CD4-positive, alpha-beta T cell (primary cell): Measurements from ENCODE around the gene SPATA19. TPM values are rescaled to one million over a fixed set of nuclear protein-coding genes. Genes with fewer than 3 reads are reported as not detected.

Experiments used
- ATAC-seq: fragments of 200-7000 bp; cut with Tn5 transposase; one replicate; pipeline ENCODE4 v1.10.0; 2022; ENCODE audit warnings: mild to moderate bottlenecking; ENCODE audit not compliant: poor library complexity
- CTCF ChIA-PET: fragments of 350-600 bp; sonication (Branson Sonifier 250); formaldehyde crosslinking; loops from one replicate; lab custom pipeline; 2021; ENCODE audit warnings: antibody characterized with exemption, inconsistent platforms; lab: Charles Lee
- POLR2A ChIA-PET: fragments of 350-600 bp; sonication (Branson Sonifier 250); formaldehyde crosslinking; loops from one replicate; lab custom pipeline; 2021; ENCODE audit warnings: antibody characterized with exemption, inconsistent platforms; lab: Charles Lee
- DNase-seq, 14 experiments: peaks; one replicate each; pipeline ENCODE4 v3.0.0-alpha.2; 2013 to 2020; ENCODE audit warnings: mixed read lengths in 2 of 14
- H3K27ac ChIP-seq, 2 donors: one replicate each; pipeline versions ENCODE4 v1.5.1 to v1.7.0; 2013; ENCODE audit warnings: low read length in 2 of 2, low read depth in 1 of 2, mild to moderate bottlenecking in 1 of 2
- H3K27me3 ChIP-seq, 2 experiments: 1 replicate in 1 of 2; 2 replicates in 1 of 2; pipeline versions ENCODE4 v1.6.1 to v1.7.0; 2013; ENCODE audit warnings: low read length in 2 of 2, control low read depth in 1 of 2, mild to moderate bottlenecking in 1 of 2, moderate library complexity in 1 of 2; ENCODE audit not compliant: insufficient read depth in 2 of 2, control insufficient read depth in 1 of 2
- H3K36me3 ChIP-seq: one replicate; pipeline ENCODE4 v1.6.1; 2013; ENCODE audit warnings: low read length, control low read depth; ENCODE audit not compliant: insufficient read depth
- H3K4me1 ChIP-seq: one replicate; pipeline ENCODE4 v1.6.1; 2013; ENCODE audit warnings: low read length, control low read depth; ENCODE audit not compliant: insufficient read depth
- H3K4me3 ChIP-seq: one replicate; pipeline ENCODE4 v1.5.1; 2013; ENCODE audit warnings: mild to moderate bottlenecking, low read length, moderate library complexity
- H3K9me3 ChIP-seq, 2 experiments: 1 replicate in 1 of 2; 2 replicates in 1 of 2; pipeline versions ENCODE4 v1.6.1 to v1.7.0; 2013; ENCODE audit warnings: low read length in 2 of 2, mild to moderate bottlenecking in 2 of 2, control low read depth in 1 of 2, moderate library complexity in 1 of 2; ENCODE audit not compliant: control insufficient read depth in 1 of 2, insufficient read depth in 1 of 2
- H3K27ac Mint-ChIP-seq: one replicate; pipeline ENCODE4 v1.8.0; 2020; ENCODE audit warnings: mixed read lengths
- H3K27me3 Mint-ChIP-seq: one replicate; pipeline ENCODE4 v1.8.0; 2021; ENCODE audit warnings: mixed read lengths
- H3K36me3 Mint-ChIP-seq: one replicate; pipeline ENCODE4 v1.8.0; 2021; ENCODE audit warnings: low read depth, mixed read lengths
- H3K4me1 Mint-ChIP-seq: one replicate; pipeline ENCODE4 v1.8.0; 2021; ENCODE audit warnings: low read depth, mixed read lengths
- H3K4me3 Mint-ChIP-seq: one replicate; pipeline ENCODE4 v1.8.0; 2020; ENCODE audit warnings: mild to moderate bottlenecking, mixed read lengths
- H3K9me3 Mint-ChIP-seq: one replicate; pipeline ENCODE4 v1.8.0; 2020; ENCODE audit warnings: mixed read lengths
- intact Hi-C, 2 experiments: fragments of 100-400 bp; cut with DNase I in 1 of 2; cut with micrococcal nuclease in 1 of 2; formaldehyde crosslinking; loops; one replicate each; pipeline versions ENCODE4 v1.15.1 to v1.9.0; 2023 to 2025; cut with DNase I, micrococcal nuclease
- total RNA-seq, 174 experiments: library from RNA in 2 of 174; stranded (reverse) in 2 of 174; gene quantifications; one replicate each; pipeline ENCODE4 v1.2.3 and lab custom pipeline; 2021 to 2026
- TF ChIP-seq, protein P1 (sequence below): fragments of 200-600 bp; IDR thresholded peaks from one replicate; pipeline ENCODE4 v1.8.0; 2022; ENCODE audit warnings: antibody characterized with exemption, mild to moderate bottlenecking

The SPATA19 gene
- total RNA-seq, 2 experiments from 2014 or later = not detected

DNA sequence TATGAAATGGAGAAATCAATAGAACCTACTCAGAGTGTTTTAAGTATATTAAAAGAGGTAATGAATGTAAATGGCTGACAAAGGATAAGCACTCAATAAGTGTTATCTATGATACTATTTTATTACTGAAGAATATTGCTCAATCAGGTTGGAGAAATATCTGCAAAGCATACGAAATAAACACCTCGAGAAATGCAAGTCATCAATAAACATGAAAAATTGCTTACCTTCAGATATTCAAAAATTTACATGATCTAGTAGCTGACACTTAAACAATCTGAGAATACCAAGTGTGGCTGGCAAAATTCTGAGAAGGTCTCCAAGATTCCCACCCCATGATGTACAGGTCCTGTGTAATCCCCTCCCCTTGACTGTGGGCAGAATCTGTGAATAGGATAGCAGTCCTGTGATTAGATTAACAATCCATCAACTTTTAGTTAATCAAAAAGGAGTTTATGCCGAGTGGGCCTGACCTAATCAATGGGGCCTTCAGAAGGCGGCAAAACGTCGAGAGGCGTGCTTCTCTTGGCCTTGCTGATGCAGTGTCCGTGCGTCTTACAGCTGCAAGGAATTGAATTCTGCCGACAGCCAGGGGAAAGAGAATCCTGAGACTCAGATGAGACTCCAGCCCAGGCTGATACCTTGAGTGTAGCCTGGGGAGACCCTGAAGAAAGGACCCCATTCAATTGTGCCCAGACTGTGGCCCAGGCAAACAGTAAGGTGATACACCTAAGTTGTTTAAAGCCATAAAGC is 49.1 kb downstream of the SPATA19 start:
- Histone ChIP-seq H3K27me3 (peaks cover 0 to 5% of the 10 kb centered on the region in 2 experiments), H3K9me3 (peaks cover 10 to 16% of the 10 kb centered on the region in 2 experiments), H3K4me3 (no peak overlapping the region), H3K4me1 (no peaks in the 10 kb centered on the region), H3K27ac (no peak overlapping the region), H3K36me3 (no peaks in the 10 kb centered on the region)
- POLR2A ChIA-PET = no interaction called here
- intact Hi-C loops = no loop called here
- CTCF ChIA-PET = no interaction called here
- no peak for DNase-seq
- no peak overlapping the region for H3K4me3 Mint-ChIP-seq
- peaks cover 8% of the 10 kb centered on the region for H3K9me3 Mint-ChIP-seq
- no peaks in the 10 kb centered on the region for H3K4me1 Mint-ChIP-seq
- no peak overlapping the region for H3K27ac Mint-ChIP-seq
- H3K36me3 Mint-ChIP-seq = no peaks in the 10 kb centered on the region
- TF ChIP-seq, protein P1, sequence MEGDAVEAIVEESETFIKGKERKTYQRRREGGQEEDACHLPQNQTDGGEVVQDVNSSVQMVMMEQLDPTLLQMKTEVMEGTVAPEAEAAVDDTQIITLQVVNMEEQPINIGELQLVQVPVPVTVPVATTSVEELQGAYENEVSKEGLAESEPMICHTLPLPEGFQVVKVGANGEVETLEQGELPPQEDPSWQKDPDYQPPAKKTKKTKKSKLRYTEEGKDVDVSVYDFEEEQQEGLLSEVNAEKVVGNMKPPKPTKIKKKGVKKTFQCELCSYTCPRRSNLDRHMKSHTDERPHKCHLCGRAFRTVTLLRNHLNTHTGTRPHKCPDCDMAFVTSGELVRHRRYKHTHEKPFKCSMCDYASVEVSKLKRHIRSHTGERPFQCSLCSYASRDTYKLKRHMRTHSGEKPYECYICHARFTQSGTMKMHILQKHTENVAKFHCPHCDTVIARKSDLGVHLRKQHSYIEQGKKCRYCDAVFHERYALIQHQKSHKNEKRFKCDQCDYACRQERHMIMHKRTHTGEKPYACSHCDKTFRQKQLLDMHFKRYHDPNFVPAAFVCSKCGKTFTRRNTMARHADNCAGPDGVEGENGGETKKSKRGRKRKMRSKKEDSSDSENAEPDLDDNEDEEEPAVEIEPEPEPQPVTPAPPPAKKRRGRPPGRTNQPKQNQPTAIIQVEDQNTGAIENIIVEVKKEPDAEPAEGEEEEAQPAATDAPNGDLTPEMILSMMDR = no peak
- no peak for ATAC-seq
- peaks cover 36% of the 10 kb centered on the region for H3K27me3 Mint-ChIP-seq

DNA sequence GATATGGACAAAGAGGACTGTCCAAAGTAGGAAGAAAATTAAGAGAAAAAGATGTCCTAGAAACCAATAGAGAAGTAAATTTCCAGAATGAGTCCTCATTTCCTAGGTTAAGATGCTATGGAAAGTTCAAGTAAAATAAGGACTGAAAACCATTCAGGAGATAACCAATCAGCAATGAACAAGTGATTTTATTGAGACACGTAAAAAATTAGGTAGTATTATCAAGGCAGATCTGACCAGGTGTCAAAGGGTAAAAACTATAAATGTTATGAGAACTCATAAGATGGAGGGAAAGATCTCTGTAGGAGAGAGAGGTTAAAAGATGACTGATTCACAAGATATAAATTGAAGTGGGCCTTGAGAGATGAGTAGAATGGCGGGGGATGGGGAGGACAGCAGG is 50.2 kb downstream of the SPATA19 start:
- Mint-ChIP-seq H3K4me1 (no peaks in the 10 kb centered on the region), H3K9me3 (peaks cover 8% of the 10 kb centered on the region), H3K36me3 (no peaks in the 10 kb centered on the region), H3K27me3 (peaks cover 48% of the 10 kb centered on the region), H3K4me3 (no peak overlapping the region), H3K27ac (no peak overlapping the region)
- Histone ChIP-seq H3K27ac (no peak overlapping the region), H3K36me3 (no peaks in the 10 kb centered on the region), H3K4me1 (no peaks in the 10 kb centered on the region), H3K27me3 (peaks cover 0 to 9% of the 10 kb centered on the region in 2 experiments), H3K9me3 (peaks cover 10 to 11% of the 10 kb centered on the region in 2 experiments), H3K4me3 (no peak overlapping the region)
- CTCF ChIA-PET = no interaction called here
- intact Hi-C loops = no loop called here
- DNase-seq = no peak
- POLR2A ChIA-PET = no interaction called here
- no peak for ATAC-seq
- TF ChIP-seq, protein P1 = no peak

DNA sequence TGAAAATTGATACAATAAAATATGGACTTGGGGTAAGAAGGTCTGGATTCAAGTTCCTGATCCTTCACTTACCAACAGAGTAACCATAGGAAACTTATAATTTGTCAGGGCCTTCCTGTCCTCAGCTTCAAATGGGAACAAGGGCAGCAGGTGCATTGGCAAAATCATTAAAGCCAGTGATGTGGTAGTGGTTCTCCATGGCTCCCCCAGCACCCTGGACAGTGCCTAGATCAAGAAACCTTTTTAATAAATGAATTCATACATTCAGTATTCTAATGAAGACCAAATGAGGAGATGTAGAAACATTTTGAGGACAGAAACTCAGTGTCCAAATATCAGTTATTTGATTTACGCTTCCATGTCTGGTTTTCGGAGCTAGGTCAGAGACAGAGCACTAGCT is 51.1 kb downstream of the SPATA19 start:
- ChIA-PET POLR2A (no interaction called here), CTCF (no interaction called here)
- H3K27me3 Mint-ChIP-seq = peaks cover 57% of the 10 kb centered on the region
- H3K36me3 Mint-ChIP-seq = no peaks in the 10 kb centered on the region
- Histone ChIP-seq H3K27me3 (peaks cover 0 to 11% of the 10 kb centered on the region in 2 experiments), H3K4me1 (no peaks in the 10 kb centered on the region), H3K27ac (no peak overlapping the region), H3K9me3 (peaks cover 10 to 11% of the 10 kb centered on the region in 2 experiments), H3K4me3 (no peak overlapping the region), H3K36me3 (no peaks in the 10 kb centered on the region)
- DNase-seq (no peak), ATAC-seq (no peak)
- TF ChIP-seq, protein P1 = no peak
- no peak overlapping the region for H3K4me3 Mint-ChIP-seq
- intact Hi-C loops = no loop called here
- H3K4me1 Mint-ChIP-seq = no peaks in the 10 kb centered on the region
- peaks cover 8% of the 10 kb centered on the region for H3K9me3 Mint-ChIP-seq
- no peak overlapping the region for H3K27ac Mint-ChIP-seq
